Cardiac muscle cell (in vitro differentiated cells and primary cell): ENCODE data around the gene SUGP2. TPM values are rescaled to one million over a fixed set of nuclear protein-coding genes. Genes with fewer than 3 reads are reported as not detected.

Experiments used
- DNase-seq, 2 donors: peaks; one replicate each; pipeline versions ENCODE4 v3.0.0 to v3.0.0-alpha.2; 2010 to 2017; ENCODE audit warnings: low read depth in 1 of 2, low spot score in 1 of 2
- H3K27ac ChIP-seq: fragments of 200-600 bp; sonication (generic); 2 replicates; pipeline ENCODE4 v1.5.1; 2016
- H3K27me3 ChIP-seq: fragments of 200-600 bp; sonication (generic); 2 replicates; pipeline ENCODE4 v1.6.0; 2016; ENCODE audit warnings: control low read depth
- H3K36me3 ChIP-seq: fragments of 200-600 bp; sonication (generic); 2 replicates; pipeline ENCODE4 v1.5.1; 2016; ENCODE audit warnings: control low read depth
- H3K4me1 ChIP-seq: fragments of 200-600 bp; sonication (generic); 2 replicates; pipeline ENCODE4 v1.8.1; 2017; ENCODE audit warnings: low read depth, mild to moderate bottlenecking, mixed run types
- H3K4me3 ChIP-seq: fragments of 200-600 bp; sonication (generic); 2 replicates; pipeline ENCODE4 v1.5.1; 2016; ENCODE audit warnings: mild to moderate bottlenecking
- H3K9me3 ChIP-seq: fragments of 200-600 bp; sonication (generic); 2 replicates; pipeline ENCODE4 v1.5.1; 2017; ENCODE audit warnings: low read depth, mild to moderate bottlenecking, control low read depth
- polyA plus RNA-seq: library from polyadenylated mRNA; unstranded; fragments of >200 nt; fragmentation: Nextera tagmentation; extraction: Ambion mirVana; gene quantifications from 2 replicates; pipeline ENCODE4 v1.2.1, GENCODE V29; 2016
- total RNA-seq: library from RNA; depleted of rRNA; stranded (reverse); fragments of >200 nt; gene quantifications from 2 replicates; pipeline ENCODE4 v1.2.3, GENCODE V29; 2016
- TF ChIP-seq, protein P1 (sequence below): IDR thresholded peaks from 2 replicates; pipeline ENCODE4 v1.5.1; 2012; ENCODE audit warnings: low read depth, mild to moderate bottlenecking, low read length

Gene SUGP2
- total and polyA plus RNA-seq, 2 experiments from 2014 or later = 120 to 126 TPM

DNA sequence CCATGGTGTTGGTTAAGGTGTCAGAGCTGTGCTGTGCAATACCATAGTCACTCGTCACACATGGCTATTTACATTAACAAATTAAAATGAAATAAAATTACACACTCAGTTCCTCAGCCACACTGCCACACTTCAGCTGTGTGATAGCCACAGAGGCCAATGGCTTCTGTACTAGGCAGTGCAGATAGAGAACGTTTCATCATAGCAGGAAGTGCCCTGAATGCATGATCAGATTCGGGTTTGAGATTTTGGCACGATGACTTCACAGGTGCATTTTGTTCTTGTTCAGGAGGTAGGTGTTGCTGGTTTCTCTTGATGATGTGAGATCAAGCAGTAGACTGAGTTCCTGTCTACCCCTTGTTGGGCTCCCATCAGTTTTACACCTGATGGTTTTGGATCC is 6.6 kb upstream of the SUGP2 start:
- Histone ChIP-seq H3K36me3 (peaks cover 3% of the 10 kb centered on the region), H3K27me3 (no peaks in the 10 kb centered on the region), H3K4me3 (no peak overlapping the region), H3K9me3 (no peaks in the 10 kb centered on the region), H3K4me1 (no peaks in the 10 kb centered on the region), H3K27ac (no peak overlapping the region)
- TF ChIP-seq, protein P1, sequence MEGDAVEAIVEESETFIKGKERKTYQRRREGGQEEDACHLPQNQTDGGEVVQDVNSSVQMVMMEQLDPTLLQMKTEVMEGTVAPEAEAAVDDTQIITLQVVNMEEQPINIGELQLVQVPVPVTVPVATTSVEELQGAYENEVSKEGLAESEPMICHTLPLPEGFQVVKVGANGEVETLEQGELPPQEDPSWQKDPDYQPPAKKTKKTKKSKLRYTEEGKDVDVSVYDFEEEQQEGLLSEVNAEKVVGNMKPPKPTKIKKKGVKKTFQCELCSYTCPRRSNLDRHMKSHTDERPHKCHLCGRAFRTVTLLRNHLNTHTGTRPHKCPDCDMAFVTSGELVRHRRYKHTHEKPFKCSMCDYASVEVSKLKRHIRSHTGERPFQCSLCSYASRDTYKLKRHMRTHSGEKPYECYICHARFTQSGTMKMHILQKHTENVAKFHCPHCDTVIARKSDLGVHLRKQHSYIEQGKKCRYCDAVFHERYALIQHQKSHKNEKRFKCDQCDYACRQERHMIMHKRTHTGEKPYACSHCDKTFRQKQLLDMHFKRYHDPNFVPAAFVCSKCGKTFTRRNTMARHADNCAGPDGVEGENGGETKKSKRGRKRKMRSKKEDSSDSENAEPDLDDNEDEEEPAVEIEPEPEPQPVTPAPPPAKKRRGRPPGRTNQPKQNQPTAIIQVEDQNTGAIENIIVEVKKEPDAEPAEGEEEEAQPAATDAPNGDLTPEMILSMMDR = no peak
- no peak for DNase-seq

DNA sequence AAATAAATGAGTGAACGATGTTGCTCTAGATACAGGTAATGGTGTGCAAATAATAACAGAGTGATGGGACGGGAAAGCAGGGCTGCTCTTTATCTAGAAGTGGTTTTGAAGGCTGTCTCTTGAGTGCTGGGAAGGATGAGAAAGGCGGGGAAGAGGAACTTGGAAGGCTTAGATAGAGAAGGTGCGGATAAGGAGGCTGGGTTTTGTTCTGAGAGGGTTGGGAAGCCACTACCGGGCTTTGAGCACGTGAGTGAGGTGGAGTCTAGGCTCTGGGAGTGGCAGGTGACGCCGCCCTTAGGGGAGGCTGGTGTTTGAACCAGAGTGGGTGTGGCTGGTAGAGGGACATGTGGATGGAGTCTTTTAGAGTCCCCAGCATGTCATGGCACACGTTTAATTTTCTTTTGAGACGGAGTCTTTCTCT is 897 bp upstream of the SUGP2 start:
- Histone ChIP-seq H3K27me3 (no peaks in the 10 kb centered on the region), H3K36me3 (peaks cover 7% of the 10 kb centered on the region), H3K4me1 (peaks cover 3% of the 10 kb centered on the region), H3K4me3 (peak overlapping the region; percentile 69), H3K27ac (peak overlapping the region; percentile 96), H3K9me3 (no peaks in the 10 kb centered on the region)
- DNase-seq = peak; percentile 70 to 71
- TF ChIP-seq, protein P1 = no peak

DNA sequence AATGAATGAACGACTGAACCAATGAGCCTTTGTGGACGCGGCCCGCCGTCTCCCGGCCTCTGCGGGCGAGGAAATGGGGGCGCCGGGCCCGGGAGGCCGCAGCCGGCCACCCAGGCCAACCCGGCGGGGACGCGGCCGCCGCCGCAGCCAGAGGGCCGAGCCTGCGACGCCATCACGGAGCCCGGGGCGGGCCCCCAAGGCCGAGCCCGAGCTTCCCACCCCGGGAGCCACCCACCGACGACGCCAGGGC is 216 bp downstream of the SUGP2 start:
- peaks cover 17% of the 10 kb centered on the region for H3K36me3 ChIP-seq

DNA sequence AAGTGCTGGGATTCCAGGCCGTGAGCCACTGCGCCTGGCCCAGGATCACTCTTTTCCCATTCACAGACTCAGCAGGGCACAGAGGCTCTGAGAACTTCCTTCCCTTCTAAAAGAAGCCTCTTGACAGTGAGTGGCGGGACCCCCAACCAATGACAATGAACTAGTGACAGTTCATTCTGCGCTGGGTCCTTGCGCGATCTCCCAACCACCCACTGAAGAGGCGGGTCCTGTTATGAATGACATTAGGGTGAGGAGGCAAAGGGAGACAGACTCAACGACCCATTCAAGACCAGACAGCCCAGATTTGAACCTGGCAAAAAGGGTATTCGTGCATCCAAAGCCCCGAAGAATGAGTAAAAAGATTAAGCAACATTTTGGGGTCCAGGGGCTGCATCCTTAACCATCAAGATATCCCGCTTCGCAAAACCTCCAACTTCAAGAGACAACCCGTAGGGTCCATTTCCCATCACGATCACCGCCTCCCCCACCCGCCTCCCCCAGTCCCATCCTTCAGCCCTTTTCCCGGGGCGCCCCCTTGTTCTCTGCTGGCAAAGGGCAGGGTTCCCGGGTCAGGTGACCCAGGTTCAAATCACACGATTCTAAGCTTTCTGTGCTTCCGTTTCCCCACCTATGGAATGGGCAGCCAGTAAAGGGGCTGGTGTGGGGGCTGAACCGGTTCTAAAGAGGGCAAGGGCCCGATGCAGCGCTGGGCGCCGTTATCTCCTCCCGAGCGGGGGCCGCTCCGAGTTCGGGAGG is 719 bp downstream of the SUGP2 start:
- peaks cover 3% of the 10 kb centered on the region for H3K4me1 ChIP-seq
- H3K27ac ChIP-seq = peak overlapping the region; percentile 96
- peaks cover 18% of the 10 kb centered on the region for H3K36me3 ChIP-seq
- peak; percentile 95 to 96 for DNase-seq
- peak overlapping the region; percentile 69 for H3K4me3 ChIP-seq
- TF ChIP-seq, protein P1 = no peak
- no peaks in the 10 kb centered on the region for H3K9me3 ChIP-seq
- no peaks in the 10 kb centered on the region for H3K27me3 ChIP-seq

More for the DNA sequence above, 216 bp downstream of the SUGP2 start:
- Histone ChIP-seq H3K27ac (peak overlapping the region; percentile 96), H3K9me3 (no peaks in the 10 kb centered on the region), H3K4me3 (peak overlapping the region; percentile 69), H3K27me3 (no peaks in the 10 kb centered on the region), H3K4me1 (peaks cover 3% of the 10 kb centered on the region)
- TF ChIP-seq, protein P1 = no peak
- DNase-seq = no peak

DNA sequence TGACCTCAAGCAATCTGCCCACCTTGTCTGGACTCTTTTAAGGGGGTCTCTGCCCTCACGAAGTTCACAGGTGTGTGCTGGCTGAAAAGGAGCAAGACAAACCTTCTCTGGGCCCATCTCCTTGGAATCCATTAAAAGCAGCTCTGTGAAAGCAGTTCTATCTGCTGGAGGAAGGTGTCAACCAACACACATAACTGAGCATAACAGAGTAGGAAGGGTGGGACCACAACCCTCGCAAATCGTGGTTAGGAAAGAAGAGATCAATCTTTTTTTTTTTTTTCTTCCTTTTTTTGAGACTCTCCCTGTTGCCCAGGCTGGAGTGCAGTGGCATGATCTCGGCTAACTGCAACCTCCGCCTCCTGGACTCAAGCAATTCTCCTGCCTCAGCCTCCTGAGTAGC is 1.4 kb downstream of the SUGP2 start:
- TF ChIP-seq, protein P1 = no peak
- Histone ChIP-seq H3K36me3 (peaks cover 21% of the 10 kb centered on the region), H3K4me3 (peak overlapping the region; percentile 69), H3K27me3 (no peaks in the 10 kb centered on the region), H3K27ac (peak overlapping the region; percentile 96), H3K4me1 (peaks cover 3% of the 10 kb centered on the region), H3K9me3 (no peaks in the 10 kb centered on the region)
- DNase-seq = no peak

DNA sequence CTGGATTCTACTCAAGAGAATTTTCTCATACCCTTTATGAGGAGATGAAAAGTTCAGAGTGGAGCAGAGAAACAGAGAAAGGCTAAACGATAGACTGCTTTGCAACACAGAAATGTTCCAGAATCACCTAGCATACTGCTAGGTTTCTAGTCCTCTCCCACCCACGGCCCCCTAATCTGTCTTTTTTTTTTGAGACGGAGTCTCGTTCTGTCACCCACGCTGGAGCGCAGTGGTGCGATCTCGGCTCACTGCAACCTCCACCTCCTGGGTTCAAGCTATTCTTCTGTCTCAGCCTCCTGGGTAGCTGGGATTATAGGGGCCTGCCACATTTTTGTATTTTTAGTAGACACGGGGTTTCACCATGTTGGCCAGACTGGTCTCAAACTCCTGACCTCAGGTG is 4.8 kb downstream of the SUGP2 start:
- Histone ChIP-seq H3K4me3 (no peak overlapping the region), H3K4me1 (peaks cover 3% of the 10 kb centered on the region), H3K27me3 (no peaks in the 10 kb centered on the region), H3K36me3 (peaks cover 45% of the 10 kb centered on the region), H3K27ac (no peak overlapping the region), H3K9me3 (no peaks in the 10 kb centered on the region)
- DNase-seq = no peak
- TF ChIP-seq, protein P1 = no peak
